ENCODE data around the gene LZTS2.

DNA sequence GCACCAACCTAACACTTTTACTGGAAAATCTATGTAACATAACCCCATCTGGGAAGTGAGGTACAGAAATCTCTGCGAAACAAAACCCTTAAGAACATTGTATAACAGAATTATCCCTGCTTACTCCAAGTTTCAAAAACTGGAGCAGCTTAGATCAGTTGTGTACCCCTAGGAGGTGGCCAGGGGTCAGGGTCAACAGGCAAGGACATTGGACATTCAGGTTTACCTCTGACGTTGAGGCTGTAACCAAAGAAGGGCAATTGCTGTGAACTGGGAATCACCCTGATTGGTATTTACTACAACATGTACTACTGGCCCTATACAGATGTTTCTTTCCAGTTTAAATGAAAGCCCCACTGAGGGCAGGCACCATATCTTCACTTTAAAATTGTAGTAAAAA is 44.5 kb downstream of the LZTS2 start:
- TF ChIP-seq, protein P1, sequence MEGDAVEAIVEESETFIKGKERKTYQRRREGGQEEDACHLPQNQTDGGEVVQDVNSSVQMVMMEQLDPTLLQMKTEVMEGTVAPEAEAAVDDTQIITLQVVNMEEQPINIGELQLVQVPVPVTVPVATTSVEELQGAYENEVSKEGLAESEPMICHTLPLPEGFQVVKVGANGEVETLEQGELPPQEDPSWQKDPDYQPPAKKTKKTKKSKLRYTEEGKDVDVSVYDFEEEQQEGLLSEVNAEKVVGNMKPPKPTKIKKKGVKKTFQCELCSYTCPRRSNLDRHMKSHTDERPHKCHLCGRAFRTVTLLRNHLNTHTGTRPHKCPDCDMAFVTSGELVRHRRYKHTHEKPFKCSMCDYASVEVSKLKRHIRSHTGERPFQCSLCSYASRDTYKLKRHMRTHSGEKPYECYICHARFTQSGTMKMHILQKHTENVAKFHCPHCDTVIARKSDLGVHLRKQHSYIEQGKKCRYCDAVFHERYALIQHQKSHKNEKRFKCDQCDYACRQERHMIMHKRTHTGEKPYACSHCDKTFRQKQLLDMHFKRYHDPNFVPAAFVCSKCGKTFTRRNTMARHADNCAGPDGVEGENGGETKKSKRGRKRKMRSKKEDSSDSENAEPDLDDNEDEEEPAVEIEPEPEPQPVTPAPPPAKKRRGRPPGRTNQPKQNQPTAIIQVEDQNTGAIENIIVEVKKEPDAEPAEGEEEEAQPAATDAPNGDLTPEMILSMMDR (IDR thresholded peaks at IDR 0.05): no peak
- TF ChIP-seq POLR2A (IDR thresholded peaks at IDR 0.05): no peak

Measured in uterus (tissue), 2 donors.